Measurements from ENCODE around the gene UMAD1.

The UMAD1 gene

DNA sequence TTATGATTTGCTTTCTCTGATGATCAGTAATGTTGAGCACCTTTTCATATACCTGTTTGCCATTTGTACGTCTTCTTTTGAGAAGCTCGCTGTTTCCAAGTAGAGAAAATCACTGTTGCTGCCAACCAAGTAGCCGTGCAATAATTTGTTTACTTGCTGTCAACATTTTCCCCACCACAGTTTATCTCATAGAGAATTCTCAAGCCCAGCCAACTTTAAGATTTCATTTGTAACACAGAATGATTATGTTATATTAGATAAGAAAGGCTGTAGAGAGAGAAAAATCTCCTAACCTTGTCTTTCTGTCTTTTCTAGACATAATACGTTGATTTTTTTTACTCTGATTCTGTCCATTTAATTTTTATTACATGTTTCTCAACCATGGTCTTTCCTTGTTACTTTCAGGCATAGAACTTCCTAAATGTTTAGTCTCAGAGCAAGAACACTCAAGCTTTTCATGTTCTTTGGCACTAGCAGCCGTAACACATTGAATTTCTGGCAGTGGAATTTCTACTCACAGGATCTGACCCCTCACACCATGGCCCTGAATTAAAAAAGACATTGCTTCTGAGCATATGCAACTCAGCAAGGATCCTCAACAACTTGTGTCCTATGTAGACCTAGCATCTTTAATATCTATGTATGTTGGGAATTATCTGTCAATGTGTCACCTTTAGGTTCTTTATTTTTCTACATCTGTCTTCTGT, 54.7 kb downstream of the UMAD1 start:
- no peak for DNase-seq

DNA sequence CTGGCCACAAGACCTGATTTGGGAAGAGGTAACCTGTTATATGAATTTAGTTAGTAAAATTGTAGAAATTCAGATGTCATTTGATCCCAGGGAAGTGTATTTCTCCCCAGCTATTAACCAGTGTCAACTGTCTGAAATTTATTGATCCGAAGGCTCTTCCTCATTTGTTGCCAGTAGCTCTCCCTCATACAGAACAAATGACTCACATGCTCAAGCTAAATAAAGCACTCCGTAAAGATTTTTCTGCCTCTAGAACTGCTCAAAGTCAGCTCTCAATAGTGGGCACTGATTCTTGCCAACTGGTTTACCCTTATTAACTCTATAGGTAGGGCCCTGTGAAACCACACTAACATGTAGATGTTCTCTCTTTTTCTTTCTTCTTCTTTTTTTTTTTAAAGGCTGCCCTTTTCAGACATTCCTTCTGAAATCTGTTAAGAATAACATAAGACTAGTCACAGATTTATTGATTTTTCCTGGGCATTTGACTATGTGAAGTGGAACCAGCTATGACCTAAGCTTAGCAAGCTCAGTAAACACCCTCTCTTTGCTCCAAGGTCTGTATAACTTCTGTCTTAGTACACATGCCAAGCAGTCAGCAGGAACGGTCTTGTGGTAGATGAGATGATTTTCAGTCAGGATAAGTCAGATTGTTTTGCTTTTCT, 56.0 kb downstream of the UMAD1 start:
- DNase-seq: no peak

DNA sequence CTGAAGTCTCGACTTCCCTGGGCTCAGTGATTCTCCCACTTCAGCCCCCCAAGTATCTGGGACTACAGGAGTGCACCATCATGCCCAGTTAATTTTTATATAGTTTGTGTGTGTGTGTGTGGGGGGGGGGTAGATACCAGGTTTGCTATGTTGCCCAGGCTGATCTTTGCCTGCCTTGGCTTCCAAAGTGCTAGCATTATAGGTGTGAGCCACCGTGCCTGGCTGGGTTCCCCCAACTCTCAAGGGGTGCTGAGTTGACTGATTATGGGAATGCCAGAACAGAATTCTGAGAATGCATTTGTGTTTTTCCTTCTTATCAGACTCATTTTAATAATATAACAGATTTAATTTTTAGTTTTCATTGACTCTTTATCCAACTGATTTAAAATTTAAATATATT, 58.4 kb downstream of the UMAD1 start:
- no peak for DNase-seq

DNA sequence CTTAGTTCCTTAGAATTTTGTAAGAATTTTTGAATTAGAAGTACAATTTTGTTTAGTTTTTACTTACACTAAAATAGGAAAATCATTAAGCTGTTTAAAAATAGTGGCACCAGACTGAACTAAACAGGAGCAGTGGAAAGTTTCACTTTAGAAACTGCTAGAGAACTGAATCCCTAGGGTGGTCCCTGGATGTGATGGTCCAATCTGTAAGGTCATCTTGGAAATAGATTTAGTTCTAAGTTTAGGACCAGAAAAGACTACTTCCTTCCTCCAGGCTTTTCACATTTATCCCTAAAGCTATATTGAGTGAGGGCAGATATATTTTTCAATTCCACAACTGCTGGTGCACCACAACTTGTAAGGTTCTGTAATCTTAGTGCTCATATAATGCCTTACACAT, 58.8 kb downstream of the UMAD1 start:
- DNase-seq: no peak

DNA sequence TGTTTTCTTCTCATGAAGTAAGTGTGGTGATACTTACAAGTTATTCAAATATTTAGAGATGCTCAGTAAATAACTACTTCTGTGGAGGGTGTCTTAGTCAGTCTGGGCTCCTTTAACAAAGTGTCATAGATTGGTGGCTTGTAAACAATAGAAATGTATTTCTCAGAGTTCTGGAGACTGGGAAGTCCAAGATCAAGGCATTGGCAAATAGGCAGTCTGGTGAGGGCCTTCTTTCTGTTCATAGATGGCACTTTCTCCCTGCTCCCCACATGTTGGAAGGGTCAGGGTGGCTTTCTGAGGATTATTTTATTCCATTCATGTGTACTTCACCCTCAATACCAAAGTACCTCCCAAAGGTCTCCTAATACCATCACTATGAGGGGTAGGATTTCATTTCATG, 59.4 kb downstream of the UMAD1 start:
- DNase-seq: no peak

DNA sequence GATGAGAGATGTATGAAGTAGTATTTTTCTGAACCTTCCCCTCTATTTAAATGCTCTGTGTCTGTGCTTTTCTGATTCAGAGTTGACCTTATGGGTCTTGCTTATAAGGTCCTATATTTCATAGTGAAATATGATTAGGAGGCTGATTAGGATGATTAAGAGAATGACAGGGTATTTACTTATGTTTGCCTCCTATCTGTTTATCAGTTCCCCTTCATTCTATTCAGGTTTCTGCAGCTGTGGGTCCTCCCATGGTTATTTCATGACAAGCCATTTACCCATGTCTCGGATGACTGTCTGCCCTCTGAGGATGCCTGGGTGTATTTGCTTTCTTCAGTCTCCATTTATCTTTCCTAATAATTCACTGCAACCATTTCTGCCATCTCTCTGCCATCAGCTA, 61.0 kb downstream of the UMAD1 start:
- no peak for DNase-seq

DNA sequence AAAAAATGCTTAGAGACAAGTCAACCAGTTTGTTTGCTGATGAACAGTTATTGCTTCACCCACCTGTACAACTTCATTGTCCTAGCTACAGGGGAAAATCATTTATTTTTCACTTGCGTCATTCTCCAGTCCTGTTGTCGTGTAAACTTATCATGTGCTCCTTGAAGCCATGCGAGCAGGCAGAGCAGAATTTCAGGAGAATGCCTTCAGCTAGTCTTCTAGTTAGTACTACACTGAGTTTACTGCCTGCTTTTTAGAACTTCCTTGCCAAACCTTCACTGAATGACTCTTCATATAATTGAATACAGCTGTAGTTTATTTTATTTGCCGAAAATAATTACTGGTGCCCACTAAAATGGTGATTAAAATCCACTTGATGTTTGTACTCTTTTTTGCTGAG, 62.3 kb downstream of the UMAD1 start:
- no peak for DNase-seq

DNA sequence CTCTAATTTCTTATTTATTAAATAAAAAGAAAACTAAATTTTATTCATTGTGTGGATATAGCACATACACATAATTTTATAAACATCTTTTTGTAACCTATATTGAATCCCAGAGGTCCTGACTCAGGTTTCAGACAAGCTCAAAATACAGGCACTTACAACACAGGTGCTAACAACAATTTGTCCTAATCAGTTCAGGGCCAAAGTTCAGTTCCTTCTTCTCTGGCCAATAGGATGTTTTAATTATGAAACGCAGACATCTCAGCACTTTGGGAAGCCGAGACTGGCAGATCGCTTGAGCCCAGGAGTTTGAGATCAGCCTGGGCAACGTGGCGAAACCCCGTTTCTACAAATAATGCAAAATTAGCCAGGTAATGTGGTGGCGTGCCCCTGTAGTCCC, 62.9 kb downstream of the UMAD1 start:
- no peak for DNase-seq

DNA sequence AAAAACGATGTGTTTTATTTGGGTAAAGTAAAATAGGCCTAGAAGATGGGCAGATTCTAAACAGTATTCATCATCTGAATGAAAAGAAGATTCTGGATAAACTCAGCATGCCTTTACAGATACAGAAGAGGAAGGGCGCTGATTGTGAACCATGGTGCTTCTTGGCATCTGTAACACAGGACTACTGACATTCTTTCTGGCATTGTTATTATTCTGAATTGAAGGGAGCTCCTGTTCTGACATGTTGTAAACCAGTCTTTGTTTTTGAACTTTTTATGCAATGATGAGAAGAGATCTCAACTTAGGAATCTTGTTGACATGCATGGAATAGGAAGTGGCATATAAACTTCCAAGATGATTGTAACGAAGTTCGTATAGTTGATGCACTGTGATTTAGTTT, 64.3 kb downstream of the UMAD1 start:
- DNase-seq: no peak

DNA sequence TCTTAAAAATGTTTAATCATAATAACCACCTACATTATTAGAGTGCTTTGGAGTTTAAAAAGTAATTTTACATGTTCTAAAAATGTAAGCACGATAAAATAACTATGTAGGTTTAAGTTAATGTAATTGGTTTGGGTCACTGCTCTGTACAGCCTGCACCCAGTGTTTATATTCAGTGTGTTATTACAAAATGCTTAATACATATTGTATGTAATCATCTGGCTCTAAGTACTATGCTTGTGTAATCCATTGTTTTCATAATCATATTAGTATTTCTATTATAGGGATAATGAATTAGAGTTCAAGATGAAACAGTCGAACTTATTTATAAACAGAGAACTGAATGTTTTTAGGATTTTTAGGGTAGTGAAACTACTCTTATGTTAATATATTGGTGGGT, 64.8 kb downstream of the UMAD1 start:
- DNase-seq: no peak

DNA sequence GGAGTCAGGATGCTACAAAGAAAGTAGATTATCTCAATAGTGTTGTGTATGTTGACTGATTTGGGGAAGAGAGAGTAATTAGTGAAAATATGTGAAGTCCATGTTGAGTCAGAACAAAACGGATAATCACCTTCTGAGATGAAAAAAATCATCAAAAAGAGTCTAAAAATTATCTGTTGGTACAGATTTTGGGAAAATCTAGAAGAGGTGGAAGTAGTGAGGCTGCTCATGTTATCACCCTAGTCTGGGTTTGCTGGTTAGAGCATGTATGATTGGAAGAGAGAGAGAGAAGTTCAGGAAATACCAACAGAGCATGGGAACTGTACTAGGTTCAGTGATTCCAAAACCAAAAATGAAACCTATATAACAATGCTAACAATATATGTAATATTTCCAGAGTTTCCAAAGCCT, 65.6 kb downstream of the UMAD1 start:
- DNase-seq: no peak

DNA sequence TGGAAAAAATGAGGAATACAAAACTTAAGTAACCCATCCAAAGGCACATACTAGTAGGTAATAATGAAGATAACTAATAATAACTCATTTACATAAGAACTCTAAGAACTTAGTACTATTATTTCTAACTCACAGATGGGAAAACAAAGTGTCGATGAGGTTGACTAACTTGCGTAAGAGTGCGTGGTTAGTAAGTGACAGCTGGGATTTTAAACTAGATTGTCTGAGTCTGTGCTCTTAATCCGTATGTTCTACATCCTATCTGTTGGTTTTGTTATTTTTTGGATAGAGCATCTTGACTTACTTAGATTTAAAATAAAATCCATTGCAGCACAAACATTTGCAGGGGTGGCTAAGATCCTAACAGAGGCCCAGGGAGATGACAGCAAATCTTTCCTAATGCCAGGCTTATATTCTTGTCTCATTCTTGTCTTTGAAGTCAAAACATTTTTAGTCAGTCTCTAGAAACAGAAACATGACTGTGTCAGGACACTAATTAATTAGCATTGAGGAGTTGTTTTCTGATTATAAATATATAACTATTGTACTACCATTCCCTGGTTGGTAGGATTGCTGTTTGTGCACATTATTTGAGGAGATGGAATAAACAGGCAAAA, 66.1 kb downstream of the UMAD1 start:
- DNase-seq: no peak

DNA sequence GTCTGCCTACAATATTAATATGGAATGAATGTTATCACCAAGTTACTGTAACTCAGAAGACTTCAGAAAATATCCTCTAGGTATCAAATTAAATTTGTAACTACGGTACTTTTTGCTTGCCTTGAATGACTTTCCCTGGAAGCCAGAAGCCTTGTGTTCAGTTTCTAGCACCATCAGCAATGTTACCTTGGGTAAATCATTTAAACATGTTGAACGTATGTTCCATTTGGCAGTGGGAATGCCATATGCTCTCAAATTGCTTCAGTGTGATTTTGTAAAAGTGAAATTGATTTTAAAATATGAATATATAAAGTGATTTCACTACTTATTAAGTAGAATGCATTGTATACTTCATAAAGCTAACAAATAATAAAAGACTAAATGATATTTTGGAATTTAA, 66.7 kb downstream of the UMAD1 start:
- DNase-seq: no peak

DNA sequence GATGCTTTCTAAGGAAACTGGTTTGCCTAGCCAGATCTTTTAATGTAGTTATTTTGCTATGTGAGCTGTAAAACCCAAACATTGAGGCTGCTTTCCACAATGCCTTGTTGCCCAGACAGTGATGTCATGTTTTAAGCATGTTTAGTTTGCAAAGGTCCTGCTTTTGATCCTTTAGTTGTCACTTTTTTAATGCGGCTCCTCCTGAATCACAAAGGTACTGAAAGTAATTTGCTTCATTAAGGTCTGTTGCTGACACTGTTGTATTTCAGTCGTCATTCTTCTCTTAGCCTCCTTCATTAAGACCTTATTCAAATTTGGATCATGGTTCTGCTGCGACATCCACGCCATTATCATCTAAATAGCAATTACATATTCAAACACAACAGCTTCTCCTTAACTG, 67.3 kb downstream of the UMAD1 start:
- DNase-seq: no peak

DNA sequence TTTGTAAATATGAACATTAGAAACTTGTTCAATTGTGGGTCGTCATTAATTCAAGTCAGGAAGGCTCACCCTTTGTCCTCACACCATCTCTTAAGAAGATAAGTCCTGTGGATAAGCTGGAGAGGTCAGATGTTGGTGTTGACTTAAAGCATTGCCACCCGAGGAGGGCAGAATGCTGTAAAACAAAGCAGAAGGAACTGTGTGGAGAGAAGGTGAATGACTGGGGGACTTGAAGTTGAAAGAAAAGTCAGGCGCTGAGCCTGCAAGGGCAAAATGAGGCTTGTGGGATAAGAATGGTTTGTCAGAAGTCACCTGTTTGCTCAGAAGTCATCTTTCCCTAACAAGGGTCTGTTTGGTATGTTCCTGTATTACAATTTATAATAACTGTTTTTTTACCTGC, 68.7 kb downstream of the UMAD1 start:
- DNase-seq: no peak

DNA sequence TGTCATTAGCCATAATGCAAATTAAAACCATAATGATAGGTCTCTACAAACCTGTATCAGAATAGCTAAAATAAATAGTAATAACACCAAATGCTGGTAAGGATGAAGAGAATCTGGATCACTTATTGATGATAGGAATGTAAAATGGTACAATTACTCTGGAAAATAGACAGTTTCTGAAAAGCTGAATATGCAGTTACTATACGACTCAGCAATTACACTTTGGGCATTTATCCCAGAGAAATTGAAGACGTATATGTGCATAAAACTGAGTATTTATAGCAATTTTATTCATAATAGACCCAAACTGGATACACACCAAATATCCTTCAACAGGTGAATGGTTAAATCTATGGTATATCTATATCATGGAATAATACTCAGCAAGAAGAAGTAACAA, 69.9 kb downstream of the UMAD1 start:
- no peak for DNase-seq

DNA sequence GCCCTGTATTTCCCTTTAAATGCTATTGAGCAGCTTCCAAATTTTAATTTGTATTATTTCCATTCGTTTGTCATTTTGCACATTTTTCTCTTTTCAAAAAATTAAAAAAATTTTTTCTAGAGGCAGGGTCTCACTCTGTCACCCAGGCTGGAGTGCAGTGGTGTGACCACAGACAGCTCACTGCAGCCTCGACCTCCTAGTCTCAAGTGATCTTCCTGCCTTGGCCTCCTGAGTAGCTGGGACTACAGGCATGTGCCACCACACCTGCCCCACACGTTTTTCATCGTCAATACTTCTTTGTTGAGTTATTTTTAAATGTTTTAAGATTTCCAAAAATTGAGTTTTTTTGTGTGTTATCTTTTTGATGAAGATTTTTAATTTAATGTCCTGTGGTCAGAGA, 73.2 kb downstream of the UMAD1 start:
- no peak for DNase-seq

DNA sequence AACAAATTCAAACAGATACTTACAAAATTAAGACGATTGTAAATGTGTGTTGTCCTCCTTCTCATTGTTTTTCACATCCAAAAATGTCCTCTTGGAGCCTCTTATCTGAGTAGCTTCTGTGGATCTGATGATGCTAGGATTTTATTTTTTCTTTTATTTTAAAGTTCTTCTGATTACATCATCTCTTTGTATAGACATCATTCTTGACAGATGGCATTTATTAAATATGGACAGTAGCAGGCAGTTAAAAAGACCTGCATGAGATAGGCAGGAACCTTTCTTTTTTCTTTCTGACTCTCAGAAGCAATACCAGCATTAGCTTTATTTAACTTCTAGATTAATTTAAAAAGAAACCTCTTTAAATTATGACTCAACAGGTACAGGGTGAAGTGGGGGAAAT, 77.9 kb downstream of the UMAD1 start, which contains the start of gene RPA3:
Gene RPA3, minus strand, starts transcription at position 116 of the 400 bp plus-strand sequence. CDS start 78,189 bp downstream, outside the sequence.
- DNase-seq: no peak

DNA sequence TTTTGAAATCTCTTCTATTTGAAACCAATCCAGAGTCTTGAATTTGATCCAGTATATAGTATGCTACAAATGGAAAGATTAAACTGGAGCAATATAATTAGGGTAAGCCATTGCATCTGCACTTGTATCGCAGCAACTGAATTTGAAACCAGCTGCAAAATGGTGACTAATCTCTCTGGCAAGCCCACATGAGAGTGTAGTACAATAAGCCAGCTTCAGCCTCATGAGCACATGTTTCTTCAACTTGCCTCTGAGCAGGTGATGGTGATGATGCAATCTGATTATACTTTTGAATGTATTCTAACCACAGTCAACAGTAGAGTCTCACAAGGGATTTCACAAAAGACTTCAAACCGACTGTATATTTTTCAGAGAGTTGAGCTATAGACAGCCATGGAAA, 78.7 kb downstream of the UMAD1 start:
- DNase-seq: no peak

DNA sequence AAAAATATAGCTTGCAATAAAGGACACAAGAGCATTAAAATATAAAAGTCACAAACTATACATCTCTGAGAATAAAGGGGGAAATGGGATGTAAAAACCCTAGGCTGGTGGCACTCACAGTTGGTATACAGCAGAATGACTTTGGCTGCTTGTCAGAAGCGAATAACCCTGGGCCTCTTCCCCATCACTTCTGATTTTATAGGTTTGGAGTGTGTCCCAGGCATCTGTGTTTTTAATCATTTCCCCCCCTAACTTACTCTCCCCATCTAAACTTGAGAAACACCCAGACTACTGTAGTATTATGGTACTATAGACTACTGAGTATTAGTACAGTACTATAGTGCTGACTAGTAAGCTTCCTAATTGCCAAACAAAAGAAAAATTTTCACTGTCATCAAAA, 79.6 kb downstream of the UMAD1 start:
- no peak for DNase-seq

DNA sequence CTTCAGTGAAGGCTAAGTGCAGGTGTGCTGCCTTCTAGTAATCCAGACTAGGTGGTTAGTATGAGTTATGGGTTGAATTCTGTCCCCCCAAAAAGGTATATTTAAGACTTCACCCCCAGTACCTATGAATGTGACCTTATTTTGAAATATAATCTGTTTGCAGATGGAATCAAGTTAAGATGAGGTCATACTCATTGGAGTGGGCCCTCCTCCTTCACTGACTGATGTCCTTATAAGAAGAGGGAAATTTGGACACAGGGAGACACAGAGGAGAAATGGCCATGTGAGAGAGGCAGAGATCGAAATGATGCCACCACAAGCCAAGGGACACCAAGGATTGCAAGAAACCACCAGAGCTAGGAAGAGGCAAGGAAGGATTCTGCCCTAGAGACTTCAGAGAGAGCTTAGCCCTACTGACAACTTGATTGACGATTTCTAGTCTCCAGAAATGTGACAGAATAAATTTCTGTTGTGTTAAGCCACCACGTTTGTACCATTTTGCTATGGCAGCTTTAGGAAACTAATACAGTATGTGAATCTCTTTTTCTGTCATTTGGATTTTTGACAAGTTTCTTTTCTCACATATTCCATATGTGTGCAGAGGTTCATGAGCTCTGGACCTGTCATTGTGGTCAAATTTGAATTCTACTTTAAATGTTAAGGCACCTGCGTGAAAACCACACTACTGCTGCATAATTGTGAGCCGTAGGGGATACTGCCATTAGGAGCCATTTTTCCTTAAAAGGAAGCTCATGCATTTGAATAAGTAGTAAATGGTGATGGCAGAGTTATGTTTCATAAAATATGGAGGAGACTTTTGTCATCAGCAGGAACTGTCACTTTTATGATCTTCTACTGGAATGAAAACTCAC, 80.4 kb downstream of the UMAD1 start:
- no peak for DNase-seq

DNA sequence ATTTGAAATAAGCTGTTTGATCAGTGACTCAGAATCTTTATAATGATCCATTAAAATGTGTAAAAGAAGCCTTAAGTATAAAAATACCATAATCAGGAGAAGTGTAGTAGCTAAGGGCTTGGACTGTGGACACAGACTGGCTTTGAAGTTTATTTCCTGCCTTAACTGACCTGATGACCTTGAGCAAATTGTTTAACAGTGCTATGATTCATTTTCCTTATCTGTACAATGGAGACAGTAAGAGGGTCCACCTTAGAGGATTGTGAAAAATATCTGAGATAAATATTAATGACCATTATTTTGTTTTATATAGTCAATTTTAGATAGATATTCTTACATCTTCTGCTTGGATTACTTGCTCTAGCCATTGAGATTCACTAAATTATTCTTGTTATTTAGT, 91.2 kb downstream of the UMAD1 start:
- no peak for DNase-seq

DNA sequence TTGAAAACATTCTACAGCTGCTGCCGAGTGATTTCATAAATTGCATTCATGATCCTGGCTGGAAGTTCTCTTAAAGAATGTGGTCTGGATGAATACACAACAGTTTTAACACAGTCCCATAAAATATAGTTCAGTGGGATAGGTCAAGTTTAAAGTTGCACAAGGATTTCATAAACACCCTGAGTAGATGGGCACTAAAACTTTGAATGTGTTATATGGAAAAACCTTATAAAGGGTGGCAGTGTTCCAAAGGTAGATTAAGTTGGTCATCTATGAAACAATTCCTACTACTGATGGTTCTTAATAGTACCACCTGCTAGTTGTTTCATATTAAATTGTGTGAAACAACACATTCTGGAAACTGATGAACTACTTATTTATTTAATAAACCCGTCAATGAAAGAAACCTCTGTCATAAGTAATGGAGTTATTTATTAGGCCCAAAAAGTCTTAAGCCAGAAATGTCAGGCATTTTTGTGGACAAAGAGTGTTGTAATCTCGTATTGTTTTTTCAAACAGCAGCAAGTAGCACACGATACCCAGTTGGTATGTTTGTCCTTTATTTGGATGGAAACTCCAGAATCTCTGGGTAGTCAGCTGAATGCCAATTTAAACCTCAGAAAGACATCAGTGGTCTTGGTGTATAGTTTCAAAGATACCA, 92.2 kb downstream of the UMAD1 start:
- no peak for DNase-seq
